PC-9 (cell line): ENCODE results near the gene COL18A1.

Experiments
- EZH2 ChIP-seq: fragments of 200-600 bp; sonication (generic); IDR thresholded peaks from 2 replicates; pipeline ENCODE4 v1.8.0; 2017; ENCODE audit warnings: antibody characterized with exemption, low read depth
- TF ChIP-seq, protein P1 (sequence below): fragments of 200-600 bp; sonication (generic); conservative IDR thresholded peaks from 2 replicates; pipeline ENCODE4 v1.6.1; 2017; ENCODE audit warnings: mixed run types, antibody characterized with exemption, mild to moderate bottlenecking, moderate library complexity

DNA sequence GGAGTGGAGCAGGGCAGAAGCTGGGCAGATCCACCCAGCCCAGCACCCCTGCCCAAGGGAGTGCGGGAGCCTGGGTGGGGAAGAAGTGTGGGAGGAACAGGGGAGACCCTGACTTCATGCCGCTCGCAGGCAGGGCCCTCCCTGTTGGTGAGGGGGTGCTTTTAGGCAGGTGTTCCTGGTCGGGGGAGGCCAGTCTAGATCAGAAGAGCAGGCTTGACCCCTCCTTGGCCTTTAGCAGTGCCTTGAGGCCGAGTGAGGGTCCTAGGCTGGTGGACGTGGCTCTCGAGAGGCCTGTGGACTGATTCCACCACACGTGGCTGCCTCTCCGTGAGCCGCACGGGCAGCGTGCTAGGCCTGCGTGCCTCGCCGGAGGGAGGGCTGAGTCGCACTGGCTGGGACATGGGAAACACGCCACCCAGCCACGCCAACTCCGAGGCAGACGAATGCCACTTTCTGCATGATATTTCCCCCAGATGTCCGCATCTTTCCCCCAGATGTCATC, 19.4 kb upstream of the COL18A1 start:
- TF ChIP-seq, protein P1, sequence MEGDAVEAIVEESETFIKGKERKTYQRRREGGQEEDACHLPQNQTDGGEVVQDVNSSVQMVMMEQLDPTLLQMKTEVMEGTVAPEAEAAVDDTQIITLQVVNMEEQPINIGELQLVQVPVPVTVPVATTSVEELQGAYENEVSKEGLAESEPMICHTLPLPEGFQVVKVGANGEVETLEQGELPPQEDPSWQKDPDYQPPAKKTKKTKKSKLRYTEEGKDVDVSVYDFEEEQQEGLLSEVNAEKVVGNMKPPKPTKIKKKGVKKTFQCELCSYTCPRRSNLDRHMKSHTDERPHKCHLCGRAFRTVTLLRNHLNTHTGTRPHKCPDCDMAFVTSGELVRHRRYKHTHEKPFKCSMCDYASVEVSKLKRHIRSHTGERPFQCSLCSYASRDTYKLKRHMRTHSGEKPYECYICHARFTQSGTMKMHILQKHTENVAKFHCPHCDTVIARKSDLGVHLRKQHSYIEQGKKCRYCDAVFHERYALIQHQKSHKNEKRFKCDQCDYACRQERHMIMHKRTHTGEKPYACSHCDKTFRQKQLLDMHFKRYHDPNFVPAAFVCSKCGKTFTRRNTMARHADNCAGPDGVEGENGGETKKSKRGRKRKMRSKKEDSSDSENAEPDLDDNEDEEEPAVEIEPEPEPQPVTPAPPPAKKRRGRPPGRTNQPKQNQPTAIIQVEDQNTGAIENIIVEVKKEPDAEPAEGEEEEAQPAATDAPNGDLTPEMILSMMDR: no peak
- no peak for TF ChIP-seq EZH2
